Adrenal gland (tissue), 12 donors: ENCODE results near the gene CDNF. TPM values are rescaled to one million over a fixed set of nuclear protein-coding genes. Genes with fewer than 3 reads are reported as not detected.

Experiments
- DNase-seq, 7 donors: peaks; one replicate each; pipeline ENCODE4 v3.0.0-alpha.2; 2019 to 2020
- H3K27ac ChIP-seq, 5 donors: fragments of 200-600 bp; sonication (generic) in 4 of 5; 1 replicate in 3 of 5; 2 replicates in 2 of 5; pipeline versions ENCODE4 v1.5.1 to v1.8.0; 2016 to 2020; ENCODE audit warnings: mild to moderate bottlenecking in 1 of 5
- H3K27me3 ChIP-seq: fragments of 200-600 bp; 2 replicates; pipeline ENCODE4 v1.8.0; 2021
- H3K36me3 ChIP-seq, 2 donors: fragments of 200-600 bp; replicated peaks in 1 of 2; 1 replicate in 1 of 2; 2 replicates in 1 of 2; pipeline versions ENCODE4 v1.5.1 to v1.8.0; 2018 to 2022
- H3K4me1 ChIP-seq, 2 donors: fragments of 200-600 bp; replicated peaks in 1 of 2; 1 replicate in 1 of 2; 2 replicates in 1 of 2; pipeline versions ENCODE4 v1.5.1 to v1.8.0; 2018 to 2021
- H3K4me3 ChIP-seq, 4 donors: fragments of 200-600 bp; sonication (generic) in 3 of 4; one replicate each; pipeline ENCODE4 v1.5.1; 2016 to 2018
- H3K9me3 ChIP-seq, 3 donors: fragments of 200-600 bp; sonication (generic) in 1 of 3; replicated peaks in 1 of 3; 1 replicate in 2 of 3; 2 replicates in 1 of 3; pipeline versions ENCODE4 v1.5.1 to v1.8.0; 2016 to 2021
- CTCF ChIP-seq, 6 experiments: fragments of 450-650 bp in 4 of 6; fragments of 200-600 bp in 2 of 6; sonication (generic) in 1 of 6; IDR thresholded peaks; 1 replicate in 5 of 6; 2 replicates in 1 of 6; pipeline versions ENCODE4 v1.5.1 to v1.8.0; 2016 to 2021; ENCODE audit warnings: antibody characterized with exemption in 6 of 6, mild to moderate bottlenecking in 2 of 6, moderate library complexity in 1 of 6
- POLR2A ChIP-seq, 2 donors: fragments of 450-650 bp; IDR thresholded peaks; one replicate each; pipeline ENCODE4 v1.6.1; 2017; ENCODE audit warnings: antibody characterized with exemption in 2 of 2, mild to moderate bottlenecking in 2 of 2, moderate library complexity in 1 of 2
- WGBS, 4 donors: extraction: QIAGEN DNeasy Blood & Tissue Kit in 2 of 4; methylation state at CpG; one replicate each; pipeline versions ENCODE4 v1.1.5 to v1.1.7; 2013 to 2017; 5-methylcytosine and 5-hydroxymethylcytosine counted together
- intact Hi-C, 2 donors: fragments of 100-400 bp; cut with DNase I; formaldehyde crosslinking; loops; one replicate each; pipeline versions ENCODE4 v1.14.1 to v1.15.0; 2022 to 2023
- polyA plus RNA-seq, 3 donors: library from polyadenylated mRNA; stranded (reverse); fragments of 200-250 nt in 2 of 3; fragments of 350-450 nt in 1 of 3; fragmentation: Illumina TruSeq in 1 of 3; extraction: RNeasy Lipid Tissue Mini Kit (QIAGEN cat#74804) in 1 of 3; gene quantifications; one replicate each; pipeline ENCODE4 v1.2.3, GENCODE V29; 2013 to 2014
- total RNA-seq, 9 donors: library from RNA; depleted of rRNA in 4 of 9; stranded (reverse); fragments of >200 nt in 4 of 9; fragments of 120-200 nt in 1 of 9; fragmentation: NEBNext Ultra II Directional in 1 of 9; extraction: Animal tissue kit (Norgen Biotek cat#: 25700) in 1 of 9; gene quantifications; one replicate each; pipeline versions ENCODE4 v1.1.0 to v1.2.4, GENCODE V29; 2013 to 2023
- donor health status: healthy with polysubstance abuse.
- donor health status: Bipolar disorder and iron deficiency.
- donor health status: DM: yes; HTN: yes; CAD: no.
- donor health status: DM: no; HTN: no; CAD: no.
- donor health status: DM: no; HTN: no; CAD: no.
- donor health status: DM: yes; HTN: yes; CAD: no.

The CDNF gene
- total and polyA plus RNA-seq, 12 donors, result 0.97 to 6.6 (median 3.2) TPM

- Histone ChIP-seq H3K9me3 (no peaks in the 10 kb centered on the region), H3K27me3 (no peaks in the 10 kb centered on the region), H3K4me1 (no peaks in the 10 kb centered on the region), H3K27ac (no peak overlapping the region), H3K4me3 (no peak overlapping the region), H3K36me3 (peaks cover 0 to 17% of the 10 kb centered on the region in 2 donors)
- 84 to 92% (median 90%) methylated on average over 3 of the region's 3 CpGs for WGBS, 4 donors
- TF ChIP-seq POLR2A (IDR thresholded peaks at IDR 0.05) (no peak), CTCF (IDR thresholded peaks at IDR 0.05) (no peak)
- intact Hi-C loops, result no loop called here
- no peak for DNase-seq
Measured at GRCh38 chr10:14852236-14852635, 14.4 kb upstream of the CDNF start.

- TF ChIP-seq POLR2A (IDR thresholded peaks at IDR 0.05), result no peak
- no peak for TF ChIP-seq CTCF (IDR thresholded peaks at IDR 0.05)
- Histone ChIP-seq H3K36me3 (peaks cover 0 to 52% of the 10 kb centered on the region in 2 donors), H3K27ac (no peak overlapping the region), H3K27me3 (no peaks in the 10 kb centered on the region), H3K4me1 (peaks cover 0 to 2% of the 10 kb centered on the region in 2 donors), H3K4me3 (no peak overlapping the region), H3K9me3 (no peaks in the 10 kb centered on the region)
- no peak for DNase-seq
- intact Hi-C loops, result no loop called here
- 58 to 84% (median 77%) methylated on average over 2 of the region's 2 CpGs for WGBS, 4 donors
Measured at GRCh38 chr10:14844948-14845347, 7.1 kb upstream of the CDNF start.

- 91 to 93% (median 93%) methylated on average over 14 to 15 of the region's 15 CpGs for WGBS, 4 donors
- H3K4me1 ChIP-seq, result peaks cover 7 to 12% of the 10 kb centered on the region in 2 donors
Measured at GRCh38 chr10:14843327-14843988, 5.6 kb upstream of the CDNF start.

GRCh38 chr10:14840178-14840577 is 2.3 kb upstream of the CDNF start:
- Histone ChIP-seq H3K27me3 (no peaks in the 10 kb centered on the region), H3K4me3 (no peak overlapping the region), H3K4me1 (peaks cover 14 to 20% of the 10 kb centered on the region in 2 donors), H3K36me3 (peaks cover 0 to 49% of the 10 kb centered on the region in 2 donors), H3K27ac (no peak overlapping the region), H3K9me3 (no peaks in the 10 kb centered on the region)
- DNase-seq, result no peak
- intact Hi-C loops, result no loop called here
- WGBS, 4 donors, result 93 to 98% (median 94%) methylated on average over 2 of the region's 2 CpGs
- no peak for TF ChIP-seq CTCF (IDR thresholded peaks at IDR 0.05)
- no peak for TF ChIP-seq POLR2A (IDR thresholded peaks at IDR 0.05)

More at GRCh38 chr10:14843327-14843988, 5.6 kb upstream of the CDNF start:
- Histone ChIP-seq H3K27me3 (no peaks in the 10 kb centered on the region), H3K4me3 (no peak overlapping the region), H3K27ac (no peak overlapping the region), H3K36me3 (peaks cover 0 to 52% of the 10 kb centered on the region in 2 donors), H3K9me3 (no peaks in the 10 kb centered on the region)
- TF ChIP-seq POLR2A (IDR thresholded peaks at IDR 0.05) (no peak), CTCF (IDR thresholded peaks at IDR 0.05) (no peak)
- DNase-seq, result no peak
- intact Hi-C loops, result no loop called here
